Lower leg skin (tissue), 3 donors: Measurements from ENCODE around the gene DCAF4.

ENCODE experiments used
- POLR2A ChIP-seq, 2 donors: fragments of 450-650 bp; IDR thresholded peaks; one replicate each; pipeline ENCODE4 v1.6.1; 2016 to 2017; ENCODE audit warnings: antibody characterized with exemption in 2 of 2, mild to moderate bottlenecking in 1 of 2, moderate library complexity in 1 of 2
- TF ChIP-seq, protein P1 (sequence below), 3 donors: fragments of 450-650 bp; IDR thresholded peaks; one replicate each; pipeline ENCODE4 v1.5.1; 2016; ENCODE audit warnings: antibody characterized with exemption in 3 of 3, mild to moderate bottlenecking in 3 of 3, moderate library complexity in 2 of 3

- TF ChIP-seq, protein P1, sequence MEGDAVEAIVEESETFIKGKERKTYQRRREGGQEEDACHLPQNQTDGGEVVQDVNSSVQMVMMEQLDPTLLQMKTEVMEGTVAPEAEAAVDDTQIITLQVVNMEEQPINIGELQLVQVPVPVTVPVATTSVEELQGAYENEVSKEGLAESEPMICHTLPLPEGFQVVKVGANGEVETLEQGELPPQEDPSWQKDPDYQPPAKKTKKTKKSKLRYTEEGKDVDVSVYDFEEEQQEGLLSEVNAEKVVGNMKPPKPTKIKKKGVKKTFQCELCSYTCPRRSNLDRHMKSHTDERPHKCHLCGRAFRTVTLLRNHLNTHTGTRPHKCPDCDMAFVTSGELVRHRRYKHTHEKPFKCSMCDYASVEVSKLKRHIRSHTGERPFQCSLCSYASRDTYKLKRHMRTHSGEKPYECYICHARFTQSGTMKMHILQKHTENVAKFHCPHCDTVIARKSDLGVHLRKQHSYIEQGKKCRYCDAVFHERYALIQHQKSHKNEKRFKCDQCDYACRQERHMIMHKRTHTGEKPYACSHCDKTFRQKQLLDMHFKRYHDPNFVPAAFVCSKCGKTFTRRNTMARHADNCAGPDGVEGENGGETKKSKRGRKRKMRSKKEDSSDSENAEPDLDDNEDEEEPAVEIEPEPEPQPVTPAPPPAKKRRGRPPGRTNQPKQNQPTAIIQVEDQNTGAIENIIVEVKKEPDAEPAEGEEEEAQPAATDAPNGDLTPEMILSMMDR (IDR thresholded peaks at IDR 0.05) = no peak
- TF ChIP-seq POLR2A (IDR thresholded peaks at IDR 0.05) = no peak
These were observed 56.0 kb downstream of the DCAF4 start for GRCh38 chr14:72982146-72982708.
